ENCODE results near the gene FBXO11.
A peak's percentile ranks its signal among the peaks of the same experiment; 100 is the strongest.

Gene FBXO11

DNA sequence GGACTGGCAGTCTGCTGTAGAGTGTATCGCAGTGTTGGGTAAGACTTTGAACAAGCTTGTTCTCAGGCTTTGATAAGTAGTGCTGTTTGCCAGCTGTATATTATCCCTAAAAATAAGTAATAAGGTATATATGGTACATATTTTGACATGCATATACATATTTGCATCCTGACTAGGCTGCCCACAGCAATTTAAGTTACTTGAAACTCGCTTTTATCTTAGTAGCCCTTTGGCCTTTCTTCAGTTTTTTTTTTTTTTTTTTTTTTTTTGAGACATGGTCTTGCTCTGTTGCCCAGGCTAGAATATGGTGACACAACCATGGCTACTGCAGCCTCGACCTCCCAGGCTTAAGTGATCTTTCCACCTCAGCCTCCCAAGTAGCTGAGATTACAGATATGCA is 105.2 kb downstream of the FBXO11 start:
- Histone ChIP-seq H3K4me3 (ENCODE audit: low read length) (no peak overlapping the region), H3K9me3 (replicated peaks; ENCODE audit: low read length) (no peaks in the 10 kb centered on the region), H3K4me1 (ENCODE audit: control insufficient read depth, insufficient read depth, low read length) (no peaks in the 10 kb centered on the region), H3K9ac (ENCODE audit: low read depth, low read length) (no peak overlapping the region), H3K27me3 (ENCODE audit: control insufficient read depth, insufficient read depth, low read length) (no peaks in the 10 kb centered on the region), H3K4me2 (ENCODE audit: low read length) (no peak overlapping the region), H3K36me3 (ENCODE audit: insufficient read depth, low read length) (peaks cover 94% of the 10 kb centered on the region)

DNA sequence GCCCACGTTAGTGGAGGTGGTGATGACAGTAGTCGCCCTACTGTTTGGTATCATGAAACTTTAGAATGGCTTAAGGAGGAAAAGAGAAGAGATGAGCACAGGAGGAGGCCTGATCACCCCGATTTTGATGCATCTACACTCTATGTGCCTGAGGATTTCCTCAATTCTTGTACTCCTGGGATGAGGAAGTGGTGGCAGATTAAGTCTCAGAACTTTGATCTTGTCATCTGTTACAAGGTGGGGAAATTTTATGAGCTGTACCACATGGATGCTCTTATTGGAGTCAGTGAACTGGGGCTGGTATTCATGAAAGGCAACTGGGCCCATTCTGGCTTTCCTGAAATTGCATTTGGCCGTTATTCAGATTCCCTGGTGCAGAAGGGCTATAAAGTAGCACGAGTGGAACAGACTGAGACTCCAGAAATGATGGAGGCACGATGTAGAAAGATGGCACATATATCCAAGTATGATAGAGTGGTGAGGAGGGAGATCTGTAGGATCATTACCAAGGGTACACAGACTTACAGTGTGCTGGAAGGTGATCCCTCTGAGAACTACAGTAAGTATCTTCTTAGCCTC is 107.2 kb downstream of the FBXO11 start:
- H3K27me3 ChIP-seq (ENCODE audit: control insufficient read depth, insufficient read depth, low read length): no peaks in the 10 kb centered on the region
- H3K36me3 ChIP-seq (ENCODE audit: insufficient read depth, low read length): peaks cover 82% of the 10 kb centered on the region
- H3K4me3 ChIP-seq (ENCODE audit: low read length): no peak overlapping the region
- H3K4me1 ChIP-seq (ENCODE audit: control insufficient read depth, insufficient read depth, low read length): no peaks in the 10 kb centered on the region
- no peak overlapping the region for H3K4me2 ChIP-seq (ENCODE audit: low read length)
- H3K9ac ChIP-seq (ENCODE audit: low read depth, low read length): no peak overlapping the region
- no peaks in the 10 kb centered on the region for H3K9me3 ChIP-seq (replicated peaks; ENCODE audit: low read length)

- Histone ChIP-seq H3K4me1 (ENCODE audit: control insufficient read depth, insufficient read depth, low read length) (no peaks in the 10 kb centered on the region), H3K4me3 (ENCODE audit: low read length) (no peak overlapping the region), H3K9ac (ENCODE audit: low read depth, low read length) (no peak overlapping the region), H3K36me3 (ENCODE audit: insufficient read depth, low read length) (peaks cover 77% of the 10 kb centered on the region), H3K9me3 (replicated peaks; ENCODE audit: low read length) (no peaks in the 10 kb centered on the region), H3K4me2 (ENCODE audit: low read length) (no peak overlapping the region), H3K27me3 (ENCODE audit: control insufficient read depth, insufficient read depth, low read length) (no peaks in the 10 kb centered on the region)
Measured at GRCh38 chr2:47798631-47799030, 107.7 kb downstream of the FBXO11 start.

GRCh38 chr2:47796090-47796697 is 110.1 kb downstream of the FBXO11 start:
- H3K4me3 ChIP-seq (ENCODE audit: low read length): no peak overlapping the region
- no peak overlapping the region for H3K9ac ChIP-seq (ENCODE audit: low read depth, low read length)
- H3K36me3 ChIP-seq (ENCODE audit: insufficient read depth, low read length): peaks cover 56% of the 10 kb centered on the region
- no peak overlapping the region for H3K4me2 ChIP-seq (ENCODE audit: low read length)
- no peaks in the 10 kb centered on the region for H3K27me3 ChIP-seq (ENCODE audit: control insufficient read depth, insufficient read depth, low read length)
- no peaks in the 10 kb centered on the region for H3K9me3 ChIP-seq (replicated peaks; ENCODE audit: low read length)
- no peaks in the 10 kb centered on the region for H3K4me1 ChIP-seq (ENCODE audit: control insufficient read depth, insufficient read depth, low read length)

DNA sequence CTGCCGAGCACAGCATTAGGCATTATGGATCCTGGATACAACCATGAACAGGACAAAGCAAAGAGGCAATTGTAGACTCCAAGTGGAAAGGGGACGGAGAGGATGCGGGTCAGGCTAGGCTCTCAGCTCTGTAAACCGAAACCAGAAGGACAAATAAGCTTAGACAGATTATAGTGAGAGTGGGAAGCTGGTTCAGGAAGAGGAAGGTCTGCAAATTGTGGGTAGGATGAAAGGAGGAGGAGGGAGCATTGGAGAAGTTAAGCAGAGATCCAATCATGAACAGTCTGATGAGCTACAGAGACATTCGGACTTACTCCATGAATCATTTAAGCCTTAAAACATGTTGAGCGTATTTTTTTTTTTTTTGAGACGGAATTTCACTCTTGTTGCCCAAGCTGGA is 120.3 kb downstream of the FBXO11 start:
- no peaks in the 10 kb centered on the region for H3K9me3 ChIP-seq (replicated peaks; ENCODE audit: low read length)
- H3K4me3 ChIP-seq (ENCODE audit: low read length): no peak overlapping the region

GRCh38 chr2:47784352-47784851 is 121.9 kb downstream of the FBXO11 start:
- Histone ChIP-seq H3K27me3 (ENCODE audit: control insufficient read depth, insufficient read depth, low read length) (no peaks in the 10 kb centered on the region), H3K9ac (ENCODE audit: low read depth, low read length) (peak overlapping the region; percentile 74), H3K4me3 (ENCODE audit: low read length) (peak overlapping the region; percentile 88), H3K36me3 (ENCODE audit: insufficient read depth, low read length) (no peaks in the 10 kb centered on the region), H3K9me3 (replicated peaks; ENCODE audit: low read length) (no peaks in the 10 kb centered on the region), H3K4me1 (ENCODE audit: control insufficient read depth, insufficient read depth, low read length) (peaks cover 6% of the 10 kb centered on the region), H3K4me2 (ENCODE audit: low read length) (peak overlapping the region; percentile 94)

More for the DNA sequence above, 120.3 kb downstream of the FBXO11 start:
- Histone ChIP-seq H3K4me1 (ENCODE audit: control insufficient read depth, insufficient read depth, low read length) (peaks cover 6% of the 10 kb centered on the region), H3K4me2 (ENCODE audit: low read length) (no peak overlapping the region), H3K36me3 (ENCODE audit: insufficient read depth, low read length) (peaks cover 5% of the 10 kb centered on the region), H3K9ac (ENCODE audit: low read depth, low read length) (no peak overlapping the region), H3K27me3 (ENCODE audit: control insufficient read depth, insufficient read depth, low read length) (no peaks in the 10 kb centered on the region)

GRCh38 chr2:47783486-47784351 is 122.6 kb downstream of the FBXO11 start:
- H3K27me3 ChIP-seq (ENCODE audit: control insufficient read depth, insufficient read depth, low read length): no peaks in the 10 kb centered on the region
- peak overlapping the region; percentile 87 for H3K9ac ChIP-seq (ENCODE audit: low read depth, low read length)
- H3K9me3 ChIP-seq (replicated peaks; ENCODE audit: low read length): no peaks in the 10 kb centered on the region
- peaks cover 6% of the 10 kb centered on the region for H3K4me1 ChIP-seq (ENCODE audit: control insufficient read depth, insufficient read depth, low read length)
- peak overlapping the region; percentile 94 for H3K4me2 ChIP-seq (ENCODE audit: low read length)
- H3K4me3 ChIP-seq (ENCODE audit: low read length): peak overlapping the region; percentile 88
- H3K36me3 ChIP-seq (ENCODE audit: insufficient read depth, low read length): no peaks in the 10 kb centered on the region

DNA sequence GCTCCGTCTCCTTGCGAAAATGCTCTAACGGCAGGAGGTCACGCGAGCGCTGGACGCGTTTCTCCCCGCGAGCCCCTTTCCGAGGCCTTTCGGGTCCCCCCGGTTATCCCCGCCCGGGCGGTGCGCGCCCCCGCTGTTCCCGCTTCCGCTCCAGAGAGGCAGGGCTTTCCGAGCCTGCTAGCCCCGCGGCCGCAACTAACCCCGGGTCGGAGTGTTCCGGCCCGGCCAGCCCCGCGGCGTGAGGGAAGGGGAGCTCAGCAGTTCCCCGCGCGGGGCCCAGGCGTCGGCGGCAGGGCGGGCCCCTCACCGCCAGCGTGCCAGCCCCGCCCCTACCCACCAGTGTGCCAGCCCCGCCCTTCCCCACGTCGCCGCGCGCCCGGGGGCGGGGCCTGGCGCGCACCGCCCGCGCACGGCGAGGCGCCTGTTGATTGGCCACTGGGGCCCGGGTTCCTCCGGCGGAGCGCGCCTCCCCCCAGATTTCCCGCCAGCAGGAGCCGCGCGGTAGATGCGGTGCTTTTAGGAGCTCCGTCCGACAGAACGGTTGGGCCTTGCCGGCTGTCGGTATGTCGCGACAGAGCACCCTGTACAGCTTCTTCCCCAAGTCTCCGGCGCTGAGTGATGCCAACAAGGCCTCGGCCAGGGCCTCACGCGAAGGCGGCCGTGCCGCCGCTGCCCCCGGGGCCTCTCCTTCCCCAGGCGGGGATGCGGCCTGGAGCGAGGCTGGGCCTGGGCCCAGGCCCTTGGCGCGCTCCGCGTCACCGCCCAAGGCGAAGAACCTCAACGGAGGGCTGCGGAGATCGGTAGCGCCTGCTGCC is 123.4 kb downstream of the FBXO11 start, which contains the start of gene MSH6:
Gene MSH6 (plus strand): TSS at position 475 of the 815 bp plus-strand sequence. CDS start 89 bp downstream, at position 564.
- no peaks in the 10 kb centered on the region for H3K27me3 ChIP-seq (ENCODE audit: control insufficient read depth, insufficient read depth, low read length)
- H3K9me3 ChIP-seq (replicated peaks; ENCODE audit: low read length): no peaks in the 10 kb centered on the region
- H3K36me3 ChIP-seq (ENCODE audit: insufficient read depth, low read length): no peaks in the 10 kb centered on the region
- peak within 1 kb of the TSS; percentile 94 for H3K4me2 ChIP-seq (ENCODE audit: low read length)
- peaks cover 6% of the 10 kb centered on the region for H3K4me1 ChIP-seq (ENCODE audit: control insufficient read depth, insufficient read depth, low read length)
- H3K9ac ChIP-seq (ENCODE audit: low read depth, low read length): peak within 1 kb of the TSS; percentile 87
- H3K4me3 ChIP-seq (ENCODE audit: low read length): peak within 1 kb of the TSS; percentile 88

- Histone ChIP-seq H3K9ac (ENCODE audit: low read depth, low read length) (peak overlapping the region; percentile 87), H3K4me1 (ENCODE audit: control insufficient read depth, insufficient read depth, low read length) (peaks cover 6% of the 10 kb centered on the region), H3K4me2 (ENCODE audit: low read length) (peak overlapping the region; percentile 82), H3K4me3 (ENCODE audit: low read length) (peak overlapping the region; percentile 88), H3K27me3 (ENCODE audit: control insufficient read depth, insufficient read depth, low read length) (no peaks in the 10 kb centered on the region), H3K9me3 (replicated peaks; ENCODE audit: low read length) (no peaks in the 10 kb centered on the region), H3K36me3 (ENCODE audit: insufficient read depth, low read length) (no peaks in the 10 kb centered on the region)
Measured at GRCh38 chr2:47782381-47782670, 124.0 kb downstream of the FBXO11 start.

- peaks cover 2% of the 10 kb centered on the region for H3K4me1 ChIP-seq (ENCODE audit: control insufficient read depth, insufficient read depth, low read length)
- no peaks in the 10 kb centered on the region for H3K27me3 ChIP-seq (ENCODE audit: control insufficient read depth, insufficient read depth, low read length)
- H3K36me3 ChIP-seq (ENCODE audit: insufficient read depth, low read length): no peaks in the 10 kb centered on the region
- no peak overlapping the region for H3K9ac ChIP-seq (ENCODE audit: low read depth, low read length)
- H3K4me3 ChIP-seq (ENCODE audit: low read length): no peak overlapping the region
- no peaks in the 10 kb centered on the region for H3K9me3 ChIP-seq (replicated peaks; ENCODE audit: low read length)
- no peak overlapping the region for H3K4me2 ChIP-seq (ENCODE audit: low read length)
Measured at GRCh38 chr2:47779426-47779790, 126.9 kb downstream of the FBXO11 start.

Data from skeletal muscle satellite cell (primary cell).